H1 (cell line): ENCODE data around the gene CBR4. TPM values are rescaled to one million over a fixed set of nuclear protein-coding genes. Genes with fewer than 3 reads are reported as not detected.

Experiments
- BRCA1 ChIP-seq: IDR thresholded peaks from 2 replicates; pipeline ENCODE4 v1.6.1; 2012; ENCODE audit warnings: low read depth, low read length, improper control_type of control experiment
- CBX8 ChIP-seq: fragments of 300-800, 300-1000 bp; sonication (generic); IDR thresholded peaks from 2 replicates; pipeline ENCODE4 v1.7.1; 2016; ENCODE audit warnings: low read depth, low read length, borderline replicate concordance
- CHD7 ChIP-seq: fragments of 300-600 bp; sonication (generic); IDR thresholded peaks from 2 replicates; pipeline ENCODE4 v1.7.1; 2012; ENCODE audit warnings: low read length, moderate library complexity, mild to moderate bottlenecking, inconsistent platforms; ENCODE audit not compliant: insufficient replicate concordance
- KDM5A ChIP-seq: fragments of 200-600 bp; IDR thresholded peaks from 2 replicates; pipeline ENCODE4 v1.7.1; 2012; ENCODE audit warnings: mild to moderate bottlenecking, low read length, inconsistent platforms, mixed read lengths
- MAX ChIP-seq: IDR thresholded peaks from 2 replicates; pipeline ENCODE4 v1.6.1; 2012; ENCODE audit warnings: inconsistent platforms
- POU5F1 ChIP-seq: IDR thresholded peaks from 2 replicates; pipeline ENCODE4 v1.6.1; 2011; ENCODE audit warnings: low read depth, mild to moderate bottlenecking, low read length, moderate library complexity
- SAP30 ChIP-seq: fragments of 300-600 bp; sonication (generic); IDR thresholded peaks from 2 replicates; pipeline ENCODE4 v1.7.1; 2012; ENCODE audit warnings: low read length, moderate library complexity, mild to moderate bottlenecking, inconsistent platforms; ENCODE audit not compliant: insufficient read depth, insufficient replicate concordance
- SIRT6 ChIP-seq: IDR thresholded peaks from one replicate; pipeline ENCODE4 v1.7.1; 2012; ENCODE audit warnings: low read length, inconsistent platforms
- SUZ12 ChIP-seq: fragments of 200-600 bp; sonication (generic); IDR thresholded peaks from 2 replicates; pipeline ENCODE4 v1.6.1; 2012; ENCODE audit warnings: mild to moderate bottlenecking, inconsistent platforms, low read length, moderate library complexity, mixed read lengths
- TBP ChIP-seq: IDR thresholded peaks from 2 replicates; pipeline ENCODE4 v1.6.1; 2011; ENCODE audit warnings: low read depth, low read length, improper control_type of control experiment
- polyA plus RNA-seq, 7 experiments: library from polyadenylated mRNA; depleted of rRNA in 3 of 7; stranded (reverse) in 5 of 7; unstranded in 2 of 7; fragments of >200 nt in 5 of 7; fragments of 200-250 nt in 2 of 7; gene quantifications; 1 replicate in 5 of 7; 2 replicates in 1 of 7; 4 replicates in 1 of 7; pipeline versions ENCODE4 v1.2.1 to v1.2.3, GENCODE V29; 2011 to 2013; ENCODE audit warnings: missing spikeins in 2 of 7, mixed read lengths in 2 of 7
- total RNA-seq: library from RNA; stranded (reverse); fragmentation: NEBNext Ultra II Directional; extraction: Animal tissue kit (Norgen Biotek cat#: 25700); gene quantifications from 2 replicates; pipeline ENCODE4 v1.2.1, GENCODE V29; 2021

The CBR4 gene
- total and polyA plus RNA-seq, 2 of the 8 experiments (the other 6 are each of a cell fraction or from before 2014, with no cell fraction given): 8.6 to 29.5 TPM

- TF ChIP-seq CHD7 (no peak), CBX8 (no peak), SUZ12 (no peak), SIRT6 (no peak), POU5F1 (no peak), TBP (no peak), SAP30 (no peak), BRCA1 (no peak), MAX (no peak), KDM5A (no peak)
Measured at GRCh38 chr4:168979338-168979737, 30.7 kb downstream of the CBR4 start (continued).
